ENCODE data around the gene NSD2. TPM values are rescaled to one million over a fixed set of nuclear protein-coding genes. Genes with fewer than 3 reads are reported as not detected.
"Not testable (repeated sequence)": the region's sequence is repeated elsewhere in the genome, so short reads cannot be mapped to it uniquely, and the experiment has no call there.

NSD2 gene
- polyA plus RNA-seq, 12 donors, result 40.2 to 69.7 (median 52.1) TPM; not detected in 1

DNA sequence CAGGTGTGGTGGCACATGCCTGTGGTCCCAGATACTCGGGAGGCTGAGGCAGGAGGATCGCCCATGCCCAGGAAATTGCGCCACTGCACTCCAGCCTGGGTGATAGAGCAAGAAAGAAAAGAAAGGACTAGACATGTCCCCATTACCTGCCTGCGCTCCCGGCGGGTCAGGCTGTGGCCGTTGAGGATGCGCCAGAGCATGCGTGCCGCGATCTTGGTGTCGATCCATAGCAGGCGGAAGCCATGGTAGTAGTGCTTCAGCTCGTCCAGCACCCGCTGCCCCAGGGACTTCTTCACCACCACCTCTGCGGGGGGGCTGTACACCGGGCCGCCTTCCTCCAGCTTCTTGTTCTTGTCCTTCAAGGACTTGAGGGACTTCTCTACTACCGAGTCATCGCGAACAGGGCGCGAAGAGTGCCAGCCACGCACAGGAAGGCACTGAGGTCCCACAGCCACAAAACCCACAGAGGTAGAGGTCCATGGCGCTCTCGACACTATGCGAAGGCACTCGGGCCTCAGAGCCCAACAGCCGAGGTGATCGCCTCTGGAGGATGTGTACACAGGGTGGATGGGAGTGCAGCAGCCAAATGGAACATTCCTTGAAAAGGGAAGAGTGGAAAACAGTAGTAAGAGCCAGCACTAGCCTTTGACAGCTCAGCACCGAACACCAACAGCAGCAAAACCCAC, 29.8 kb upstream of the NSD2 start:
- DNase-seq, result no peak

DNA sequence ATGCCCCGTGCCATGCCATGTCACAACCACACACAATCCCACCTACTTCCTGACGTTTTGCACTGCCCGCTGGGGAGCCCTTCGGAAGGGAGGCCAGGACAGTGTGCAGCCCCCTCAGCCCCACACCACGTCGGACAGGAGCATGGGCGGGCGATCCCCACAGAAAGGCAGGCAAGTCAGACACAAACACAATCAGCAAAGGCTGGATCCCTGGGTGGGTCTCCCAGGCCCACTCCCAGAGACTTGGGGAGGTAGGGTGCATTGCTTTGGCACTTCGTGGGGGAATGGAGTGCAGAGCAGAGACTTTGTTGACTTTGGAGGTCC, 29.3 kb upstream of the NSD2 start:
- no peak for DNase-seq

DNA sequence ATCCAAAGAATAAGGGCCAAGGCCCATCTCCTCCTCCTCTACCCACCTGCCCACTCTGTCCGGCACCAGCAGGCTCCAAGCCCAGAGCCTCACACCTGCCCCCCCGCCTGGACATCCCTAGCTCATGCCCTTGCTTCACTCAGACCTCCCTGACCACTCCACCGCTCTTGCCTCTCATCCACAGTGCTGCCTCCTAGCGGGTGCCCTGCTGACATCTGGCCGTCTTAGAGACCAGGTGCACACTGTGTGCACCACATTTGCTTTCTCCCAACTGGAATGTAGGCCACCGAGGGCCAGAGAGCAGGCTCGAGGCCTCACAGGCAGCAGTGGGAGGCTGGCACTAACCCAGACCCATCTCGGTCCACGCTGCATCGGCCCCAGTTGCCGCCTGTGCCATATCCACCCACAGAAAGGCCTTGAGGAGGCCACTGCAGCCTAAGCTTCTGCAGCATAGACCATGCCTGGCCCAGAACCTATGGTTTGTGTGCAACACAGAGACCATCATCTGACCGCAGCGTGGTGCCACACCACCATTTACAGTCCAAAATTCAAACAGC, 28.8 kb upstream of the NSD2 start:
- no peak for DNase-seq

DNA sequence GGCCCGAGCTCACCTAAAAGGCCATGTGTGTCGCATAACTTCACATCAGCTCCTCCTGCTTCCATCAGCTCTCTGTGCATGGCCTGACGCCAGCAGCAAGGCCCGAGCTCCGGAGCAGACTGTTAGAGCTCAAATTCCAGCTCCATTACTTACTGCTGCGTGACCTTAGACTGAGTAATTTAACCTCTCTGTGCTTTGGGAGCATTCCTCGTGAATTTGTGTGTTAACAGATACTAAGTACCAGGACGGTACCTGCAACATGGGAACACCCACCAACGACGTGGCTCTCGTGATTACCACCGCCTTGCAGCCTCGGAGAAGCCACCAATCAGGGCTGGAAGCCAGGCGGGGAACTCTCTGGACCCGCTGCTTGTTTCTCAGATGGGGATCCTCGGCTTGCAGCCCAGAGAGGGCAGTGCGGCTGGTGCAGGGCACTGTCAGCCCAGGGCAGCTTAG, 28.2 kb upstream of the NSD2 start:
- DNase-seq, result no peak

DNA sequence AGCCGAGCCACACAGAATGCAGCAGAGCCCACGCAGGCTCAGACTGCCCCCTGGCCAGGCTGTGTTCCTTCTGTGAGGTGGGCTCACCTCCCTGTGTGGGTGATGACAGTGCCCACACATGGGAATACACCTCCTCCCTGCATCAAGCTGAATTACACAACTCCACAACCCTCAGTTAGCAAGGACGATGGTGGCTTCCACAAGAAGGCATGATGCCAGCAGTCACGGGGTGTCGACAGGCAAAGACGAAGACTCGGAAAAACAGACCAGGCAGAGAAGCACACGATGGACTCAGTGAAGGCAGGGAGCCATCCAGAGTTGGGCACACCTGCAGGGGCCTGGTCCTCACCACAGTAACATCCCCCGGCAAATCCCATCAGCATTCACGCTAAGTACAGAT, 27.3 kb upstream of the NSD2 start:
- no peak for DNase-seq

DNA sequence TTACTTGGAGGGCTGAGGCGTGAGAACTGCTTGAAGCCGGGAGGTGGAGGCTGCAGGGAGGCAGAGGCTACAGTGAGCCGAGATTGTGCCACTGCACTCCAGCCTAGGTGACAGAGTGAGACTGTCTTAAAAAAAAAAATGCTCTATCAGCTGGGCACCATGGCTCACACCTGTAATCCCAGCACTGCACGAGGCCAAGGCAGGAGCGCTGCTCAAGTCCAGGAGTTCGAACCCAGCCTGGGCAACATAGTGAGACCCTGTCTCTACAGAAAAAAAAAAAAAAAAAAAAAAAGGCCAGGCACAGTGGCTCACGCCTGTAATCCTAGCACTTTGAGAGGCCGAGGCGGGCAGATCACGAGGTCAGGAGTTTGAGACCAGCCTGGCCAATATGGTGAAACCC, 26.6 kb upstream of the NSD2 start:
- DNase-seq, result not testable (repeated sequence)

DNA sequence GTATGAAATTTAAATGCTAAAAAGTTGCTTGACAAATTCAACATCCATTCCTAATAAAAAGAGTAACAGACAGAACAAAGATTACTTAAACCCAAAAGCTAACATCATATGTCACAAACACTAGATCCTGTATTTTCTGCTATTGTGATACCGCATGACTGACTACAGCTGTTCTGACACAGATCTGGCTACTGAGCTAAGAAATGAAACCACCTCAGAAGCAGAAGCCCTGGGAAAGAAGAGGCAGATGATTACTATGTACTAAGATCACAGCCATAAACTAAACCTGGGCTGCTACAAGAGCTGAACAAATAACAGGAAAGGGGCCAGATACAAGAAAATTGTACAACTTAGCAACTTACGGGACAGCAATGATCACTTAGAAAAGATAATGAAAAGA, 24.6 kb upstream of the NSD2 start:
- no peak for DNase-seq

DNA sequence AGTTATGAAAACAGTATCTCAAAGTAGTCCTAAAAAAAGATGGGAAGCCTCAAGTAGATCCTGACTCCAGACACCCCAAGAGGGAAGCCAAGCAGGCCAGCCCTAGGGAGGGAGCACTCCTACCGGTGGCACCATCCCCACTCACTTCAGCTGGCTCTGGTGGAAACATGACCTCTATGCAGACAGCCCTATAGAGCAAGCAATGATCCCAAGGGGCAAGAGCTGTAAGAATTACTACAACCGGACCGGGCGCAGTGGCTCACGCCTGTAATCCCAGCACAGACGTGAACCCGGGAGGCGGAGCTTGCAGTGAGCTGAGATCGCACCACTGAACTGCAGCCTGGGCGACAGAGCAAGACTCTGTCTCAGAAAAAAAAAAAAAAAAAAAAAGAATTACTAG, 20.9 kb upstream of the NSD2 start:
- DNase-seq, result no peak

DNA sequence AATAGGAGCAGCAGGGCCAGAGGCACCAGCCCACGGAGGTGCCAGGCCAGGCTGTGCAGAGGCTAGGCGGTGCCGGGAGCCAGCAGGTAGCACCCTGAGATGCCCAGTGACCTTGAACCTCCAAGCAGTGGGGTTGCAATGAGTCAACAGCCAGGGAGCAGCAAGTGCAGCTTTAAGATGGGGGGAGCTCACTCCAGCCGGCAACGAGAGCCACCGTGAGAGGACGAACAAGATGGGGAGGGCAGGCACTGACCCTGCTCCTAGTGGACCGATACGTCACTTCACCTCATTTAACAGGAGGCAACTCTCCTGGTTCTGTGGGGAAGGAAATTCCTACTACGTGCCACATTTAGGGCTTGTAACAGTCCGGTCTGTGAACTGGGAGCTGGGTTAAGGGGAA, 20.0 kb upstream of the NSD2 start:
- no peak for DNase-seq

DNA sequence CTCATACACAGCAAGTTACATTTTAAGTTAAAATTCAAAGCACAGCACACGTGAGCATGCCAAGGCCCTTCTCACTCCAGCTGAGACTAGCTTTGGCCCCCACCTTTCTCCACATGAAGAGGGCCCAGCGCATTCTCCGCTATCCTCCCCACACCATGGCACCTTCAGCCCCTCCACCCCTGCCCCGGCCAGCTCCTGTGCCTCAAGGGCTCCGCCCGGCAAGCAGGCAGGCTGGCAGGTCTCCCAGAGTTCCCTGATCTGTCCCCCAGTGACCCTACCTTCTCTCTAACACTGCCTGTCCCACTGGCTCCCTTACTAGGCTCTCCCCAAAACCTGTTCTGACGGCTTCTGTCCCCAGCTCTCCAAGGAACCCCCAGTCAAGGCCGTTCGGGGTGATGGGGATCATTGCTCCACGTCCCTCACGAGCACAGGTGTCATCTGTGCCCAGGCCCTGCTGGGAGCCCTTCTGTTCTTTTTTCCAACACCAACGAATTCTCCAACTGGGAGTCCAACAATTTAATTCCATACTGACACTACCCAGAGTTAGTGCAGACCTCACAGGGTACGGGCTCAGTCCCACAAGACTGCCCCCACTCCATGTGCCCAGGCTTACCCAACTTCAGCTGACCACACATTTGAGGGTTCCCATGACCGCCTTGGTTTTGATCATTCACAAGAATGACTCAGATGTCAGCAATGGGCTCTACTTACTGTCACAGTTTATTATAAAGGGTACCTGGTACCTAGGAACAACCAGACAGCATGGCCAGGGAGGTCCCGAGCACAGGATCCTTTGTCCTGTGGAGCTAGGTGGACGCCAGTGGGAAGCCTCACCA, 19.4 kb upstream of the NSD2 start:
- DNase-seq, result no peak

DNA sequence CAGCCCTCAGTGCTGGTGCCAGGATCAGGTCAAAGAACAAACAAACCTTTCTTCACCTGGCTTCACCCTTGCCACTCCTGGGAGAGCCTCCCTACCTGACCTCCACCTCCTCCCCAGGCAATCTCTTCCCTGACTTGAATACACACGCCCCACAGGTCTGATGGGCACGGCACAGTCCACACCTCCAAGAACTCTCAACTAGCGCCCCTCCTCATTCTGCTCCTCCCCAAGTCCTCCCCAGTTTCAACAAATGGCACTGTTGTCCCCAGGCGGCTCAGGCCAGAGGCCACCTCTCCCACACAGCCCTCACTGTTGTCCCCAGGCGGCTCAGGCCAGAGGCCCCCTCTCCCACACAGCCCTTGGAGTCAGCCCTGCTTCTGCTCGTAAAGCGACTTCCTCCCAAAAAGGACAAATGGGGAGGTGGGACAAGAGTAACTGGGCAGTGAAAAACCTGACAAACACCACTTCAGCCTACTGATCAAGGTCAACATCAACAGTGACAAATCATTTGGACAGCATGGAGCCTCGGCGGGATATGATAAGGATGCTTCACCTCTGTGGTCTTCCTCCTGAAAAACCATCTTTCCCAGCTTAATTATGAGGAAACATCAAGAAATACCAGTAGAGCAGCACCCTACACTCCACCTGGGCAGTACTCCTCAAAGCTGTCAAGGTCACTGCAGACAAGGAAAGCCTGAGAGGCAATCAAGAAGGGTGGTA, 18.1 kb upstream of the NSD2 start:
- no peak for DNase-seq

DNA sequence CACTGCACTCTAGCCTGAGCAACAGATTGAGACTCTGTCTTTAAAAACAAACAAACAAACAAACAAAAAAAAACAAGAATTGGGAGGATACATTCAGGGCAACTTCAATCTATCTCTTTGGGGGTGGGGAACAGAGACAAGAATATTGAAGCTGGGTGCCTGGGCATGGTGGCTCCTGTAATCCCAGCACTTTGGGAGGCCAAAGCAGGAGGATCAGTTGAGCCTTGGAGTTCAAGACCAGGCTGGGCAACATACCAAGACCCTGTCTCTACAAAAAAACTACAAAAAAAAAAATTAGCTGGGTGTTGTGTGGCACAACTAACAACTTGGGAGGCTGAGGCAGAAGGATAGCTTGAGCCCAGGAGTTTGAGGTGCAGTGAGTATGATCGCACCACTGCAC, 16.4 kb upstream of the NSD2 start:
- no peak for DNase-seq

DNA sequence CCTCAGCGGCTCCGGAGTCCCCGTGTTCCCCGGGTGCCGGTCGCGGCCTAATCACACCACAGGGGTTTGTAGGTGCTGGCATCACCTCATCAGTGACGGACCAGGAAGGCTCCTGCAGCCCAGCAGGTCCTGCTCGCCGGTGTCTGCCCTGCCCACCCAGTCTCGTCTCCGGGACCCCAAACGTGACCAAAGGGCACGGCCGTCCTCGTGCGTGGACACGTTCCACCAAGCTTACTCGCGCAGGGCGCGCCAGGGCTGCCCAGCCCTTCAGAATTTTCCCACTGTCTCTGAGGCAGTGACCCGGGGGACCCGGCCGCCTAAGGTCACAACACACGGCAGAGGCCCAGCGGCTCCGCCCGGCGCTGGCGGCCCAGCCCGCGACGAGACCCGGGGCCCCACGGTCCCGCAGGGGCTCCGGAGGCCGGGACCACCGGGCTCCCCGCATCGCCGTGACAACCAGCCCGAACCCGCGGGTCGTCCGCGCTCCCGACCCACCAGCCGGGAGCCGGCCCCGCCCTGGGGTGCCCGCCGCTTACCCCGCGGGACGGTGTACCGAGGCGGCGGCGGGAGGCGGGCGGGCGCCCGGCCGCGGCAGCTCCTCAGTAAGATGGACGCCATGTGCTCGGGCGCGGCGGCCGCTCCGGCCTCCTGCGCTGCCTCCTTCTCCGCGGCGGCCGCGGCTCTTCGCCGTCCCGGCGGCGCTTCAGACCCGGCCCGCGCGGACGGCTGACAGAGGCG, 15.7 kb upstream of the NSD2 start:
- no peak for DNase-seq

DNA sequence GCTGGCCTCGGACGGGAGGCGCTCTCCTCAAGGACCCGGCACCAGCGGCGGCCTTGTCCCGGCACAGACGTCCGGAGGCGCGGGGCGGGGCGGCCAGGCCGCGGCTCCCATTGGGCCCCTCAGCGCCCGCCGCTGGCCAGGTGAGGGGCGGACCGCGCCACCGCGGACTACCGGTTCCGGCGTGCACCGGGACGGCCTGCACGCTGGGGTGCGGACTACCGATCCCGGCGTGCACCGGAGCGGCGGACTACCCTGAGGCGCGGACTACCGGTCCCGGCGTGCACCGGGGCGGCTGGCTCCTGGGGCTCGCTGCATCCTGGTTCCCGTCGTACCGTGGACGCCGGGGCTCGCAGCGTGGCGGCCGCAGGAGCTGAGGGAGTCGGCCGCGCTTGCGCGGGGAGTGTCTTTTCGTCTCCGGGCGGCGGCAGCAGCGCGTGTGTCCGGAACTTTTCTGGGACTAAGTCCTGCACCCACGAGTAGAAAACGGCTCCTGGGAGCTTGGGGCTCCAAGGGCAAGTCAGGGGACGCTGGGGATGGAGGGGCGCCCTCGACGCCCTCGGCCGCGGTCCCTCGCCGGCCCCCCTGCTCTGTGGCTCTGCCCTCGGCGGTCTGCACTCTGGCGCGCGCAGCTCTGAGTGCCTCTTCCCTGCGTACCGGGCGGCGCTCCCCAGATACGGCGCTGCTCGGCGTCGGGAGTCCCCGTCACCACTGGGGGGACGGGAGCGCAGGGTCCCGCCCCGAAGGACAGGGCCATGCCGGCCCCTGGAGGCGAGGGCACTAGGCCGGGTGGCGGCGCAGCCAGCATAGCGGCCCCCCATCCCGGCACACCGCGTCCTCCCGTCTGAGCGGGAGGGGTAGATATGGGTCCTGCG, 14.9 kb upstream of the NSD2 start, which contains the start of gene LETM1:
TSS of gene LETM1 (minus strand) at position 86 of the 872 bp plus-strand sequence. CDS start 206 bp downstream, outside the sequence.
- DNase-seq, result peak; percentile 92

DNA sequence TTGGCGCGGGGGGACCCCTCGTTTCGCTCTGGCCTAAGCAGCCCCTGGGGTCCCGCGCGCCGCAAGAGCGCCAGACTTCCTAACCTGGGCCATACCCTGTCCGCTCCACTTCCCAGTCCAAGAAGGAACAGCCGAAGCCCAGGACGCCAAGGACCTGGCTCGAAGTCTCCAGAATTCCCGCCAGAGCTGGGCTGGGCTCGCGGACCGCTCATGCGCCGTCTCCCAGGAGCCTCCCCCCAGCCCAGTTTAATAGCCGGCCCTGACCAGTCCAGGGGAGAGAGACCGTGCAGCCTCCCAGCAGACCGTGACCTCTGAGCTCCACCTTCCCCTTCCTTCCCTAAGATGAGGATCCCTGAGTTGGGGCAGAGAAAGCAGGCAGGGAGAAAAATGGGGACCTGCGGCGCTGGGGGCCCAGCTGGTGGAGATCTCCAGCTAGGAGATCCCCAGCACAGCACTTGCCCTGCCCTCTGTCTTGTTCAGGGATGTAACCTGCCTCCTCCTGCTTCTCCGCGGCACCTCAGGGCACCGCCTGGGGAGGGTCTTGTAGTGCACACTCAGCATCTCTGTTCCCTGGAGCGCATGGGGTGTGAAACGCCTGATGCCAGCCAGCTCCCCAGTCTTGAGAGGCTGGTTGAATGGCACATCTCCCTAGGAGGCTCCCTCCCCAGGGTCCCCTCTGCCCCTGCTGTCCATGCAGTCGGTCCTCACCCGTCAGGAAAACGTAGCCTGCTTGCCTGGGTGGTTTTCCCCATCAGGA, 14.1 kb upstream of the NSD2 start:
- no peak for DNase-seq

DNA sequence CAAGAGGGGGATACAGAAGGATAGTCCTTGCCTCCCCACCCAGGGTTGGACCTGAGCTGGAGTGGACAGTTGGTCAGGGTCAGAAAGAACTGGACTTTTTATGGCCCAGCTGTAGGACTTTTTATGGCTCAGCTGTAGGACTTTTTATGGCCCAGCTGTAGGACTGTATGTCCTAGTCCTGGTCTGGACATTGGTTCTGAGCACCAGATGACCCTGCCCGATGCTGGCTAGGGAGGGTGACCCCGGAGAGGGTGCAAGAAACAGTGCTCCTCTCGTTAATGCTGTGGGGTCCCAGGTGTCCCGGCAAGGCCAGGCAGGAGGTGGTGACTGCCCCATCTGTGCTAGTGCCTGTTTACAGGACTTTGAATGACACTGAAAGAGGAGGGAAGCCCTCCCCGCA, 13.3 kb upstream of the NSD2 start:
- DNase-seq, result no peak

DNA sequence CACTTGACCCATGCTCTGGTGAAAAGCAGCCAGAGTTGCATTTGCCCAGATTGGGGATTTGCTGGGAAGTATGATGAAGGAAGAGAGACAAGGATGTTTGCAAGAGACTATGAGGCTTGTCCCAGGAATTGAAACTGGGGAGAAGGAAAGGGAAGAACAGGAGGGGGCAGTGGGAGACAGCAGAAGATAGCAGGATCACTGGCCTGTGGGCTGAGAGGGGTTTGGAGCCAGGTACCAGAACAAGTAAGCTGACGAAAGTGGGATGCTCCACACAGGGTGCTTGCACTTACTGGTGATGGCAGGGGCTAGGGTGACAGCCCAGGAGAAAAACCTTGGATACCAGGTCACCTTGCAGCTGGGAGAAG, 11.8 kb upstream of the NSD2 start:
- DNase-seq, result no peak

DNA sequence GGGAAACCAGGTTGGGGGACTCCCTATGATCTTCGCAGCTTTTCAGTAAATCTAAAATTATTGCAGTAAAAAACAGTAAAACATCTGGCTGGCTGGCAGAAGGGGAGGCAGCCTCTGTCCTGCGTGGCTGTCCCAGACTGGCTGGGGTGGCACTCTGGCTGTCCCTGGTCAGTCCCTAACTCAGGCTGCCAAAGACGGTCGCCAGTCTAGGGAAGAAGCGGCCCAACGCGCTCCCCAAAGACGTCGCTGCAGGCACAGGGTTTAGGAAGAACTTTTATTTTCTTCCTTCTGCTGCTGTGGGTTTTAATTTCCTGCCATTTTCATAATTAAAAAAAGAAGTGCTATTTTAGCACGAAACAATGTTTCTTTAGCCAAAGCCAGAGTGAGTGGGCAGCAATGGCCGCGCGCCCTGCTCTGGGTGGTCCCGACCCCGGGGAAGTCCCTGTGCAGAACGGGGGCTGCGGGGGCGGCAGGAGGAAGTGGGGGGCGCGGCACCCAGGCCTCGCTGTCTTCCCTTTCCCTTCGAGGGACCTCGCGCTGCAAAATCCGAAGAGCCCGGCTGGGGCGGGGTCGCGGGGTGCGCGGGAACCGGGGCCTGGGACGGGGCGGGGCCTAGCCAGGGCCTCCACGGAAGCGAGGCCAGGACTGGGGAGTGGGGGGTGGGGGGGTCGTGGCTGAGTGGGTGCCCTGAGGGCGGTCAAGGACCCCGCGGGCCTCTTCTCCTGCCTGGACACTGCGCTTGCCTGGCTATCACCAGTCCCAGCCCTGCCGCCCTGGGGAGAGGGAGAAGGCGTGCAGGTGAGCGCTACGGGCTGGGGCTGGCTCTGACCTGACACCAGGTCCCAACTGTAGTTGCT, 8.9 kb upstream of the NSD2 start:
- DNase-seq, result no peak

DNA sequence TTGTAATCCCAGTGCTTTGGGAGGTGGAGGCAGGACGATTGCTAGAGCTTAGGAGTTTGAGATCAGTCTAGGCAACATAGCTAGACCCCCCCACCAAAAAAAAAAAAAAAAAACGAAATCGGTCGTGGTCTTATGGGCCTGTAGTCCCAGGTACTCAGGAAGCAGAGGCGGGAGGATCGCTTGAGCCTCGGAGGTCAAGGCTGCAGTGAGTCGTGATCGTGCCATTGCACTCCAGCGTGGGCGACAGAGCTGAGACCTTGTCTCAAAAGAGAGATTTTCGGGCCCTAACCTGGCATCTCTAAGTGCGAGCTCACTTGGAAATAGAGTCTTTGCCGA, 8.3 kb upstream of the NSD2 start:
- no peak for DNase-seq

All from muscle of arm (tissue), 12 donors.